GM21825 (cell line): Measurements from ENCODE around the gene TVP23C.
A peak's percentile ranks its signal among the peaks of the same experiment; 100 is the strongest.
"Not testable (repeated sequence)": the region's sequence is repeated elsewhere in the genome, so short reads cannot be mapped to it uniquely, and the experiment has no call there.

Experiments used
- ATAC-seq: cut with Tn5 transposase; IDR thresholded peaks from one replicate; pipeline ENCODE4 v1.9.1; 2021; ENCODE audit warnings: mild to moderate bottlenecking, moderate library complexity; ENCODE audit not compliant: unreplicated experiment

TVP23C gene

DNA sequence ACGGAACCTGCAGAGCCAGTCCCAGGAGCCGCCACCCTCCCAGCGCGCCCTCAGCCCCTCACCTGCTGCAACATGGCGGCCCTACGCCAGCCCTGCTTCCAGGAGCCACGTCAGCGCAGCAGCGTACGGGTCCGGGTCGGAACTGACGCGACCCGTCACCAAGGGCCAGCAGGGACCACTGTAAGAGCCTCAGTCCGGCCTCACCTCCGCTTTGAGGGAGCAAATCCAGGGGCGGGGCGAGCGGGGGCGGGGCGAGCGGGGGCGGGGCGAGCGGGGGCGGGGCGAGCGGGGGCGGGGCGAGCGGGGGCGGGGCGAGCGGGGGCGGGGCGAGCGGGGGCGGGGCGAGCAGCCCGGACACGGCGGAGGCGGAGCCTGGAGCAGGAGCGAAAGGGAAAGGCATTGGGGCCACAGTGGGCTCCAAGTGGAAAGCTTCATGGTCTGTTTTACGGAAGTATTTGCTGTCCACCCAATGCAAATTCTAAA, at the start of gene TVP23C:
TVP23C (minus strand) TSS at position 109 of the 483 bp plus-strand sequence; CDS start at position 74, 35 bp downstream.
- peak; percentile 85 for ATAC-seq

- not testable (repeated sequence) for ATAC-seq
These were observed 29.7 kb upstream of the TVP23C start for GRCh38 chr17:15592960-15593359.

GRCh38 chr17:15591986-15592385, 28.7 kb upstream of the TVP23C start:
- not testable (repeated sequence) for ATAC-seq

GRCh38 chr17:15590844-15591243, 27.6 kb upstream of the TVP23C start:
- ATAC-seq: not testable (repeated sequence)

DNA sequence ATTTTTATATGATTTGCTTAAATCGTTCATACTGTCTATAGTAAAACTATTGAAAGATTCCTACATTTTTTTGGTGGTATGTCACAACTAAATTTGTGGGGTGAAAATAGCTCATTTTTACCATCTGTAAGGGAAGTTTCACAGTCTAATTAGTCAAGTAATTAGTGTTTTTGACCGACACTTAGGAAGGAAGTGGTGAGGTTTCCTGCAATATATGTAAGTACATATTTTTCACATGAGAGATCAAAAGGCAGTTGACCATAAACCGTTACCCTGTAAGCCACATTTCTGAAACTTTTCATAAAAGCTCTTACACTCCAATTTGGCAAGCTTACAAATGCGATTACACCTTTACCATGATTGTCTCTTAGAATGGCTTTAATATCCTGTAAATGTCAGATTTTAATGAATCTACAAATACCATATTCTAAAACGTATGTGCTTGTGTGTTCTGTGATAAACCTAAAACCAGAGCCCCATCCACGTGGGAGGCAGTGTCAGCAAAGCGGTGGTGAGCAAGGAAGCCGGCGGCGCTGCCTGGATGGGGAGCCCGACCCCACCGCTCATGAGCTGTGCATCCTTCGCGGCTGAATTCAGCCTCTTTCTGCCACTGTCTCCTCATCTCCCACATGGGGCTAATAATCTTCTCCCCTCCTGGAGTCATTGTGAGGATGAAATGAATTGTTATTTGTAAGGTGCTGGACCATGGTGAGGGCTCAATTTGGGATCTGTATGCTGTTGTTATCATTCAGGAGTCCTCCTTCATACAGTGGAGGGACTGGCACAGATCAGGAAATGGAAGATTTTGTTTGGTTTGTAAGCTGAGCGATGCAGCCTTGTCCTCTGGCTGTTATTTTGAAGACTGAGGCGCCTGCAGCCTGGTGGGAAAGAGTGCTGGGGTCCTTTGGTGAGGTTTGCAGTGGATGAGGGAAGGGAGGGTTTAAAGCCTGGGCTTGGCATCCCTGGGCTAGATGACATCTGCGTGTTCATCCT, 26.6 kb upstream of the TVP23C start:
- ATAC-seq: not testable (repeated sequence)

DNA sequence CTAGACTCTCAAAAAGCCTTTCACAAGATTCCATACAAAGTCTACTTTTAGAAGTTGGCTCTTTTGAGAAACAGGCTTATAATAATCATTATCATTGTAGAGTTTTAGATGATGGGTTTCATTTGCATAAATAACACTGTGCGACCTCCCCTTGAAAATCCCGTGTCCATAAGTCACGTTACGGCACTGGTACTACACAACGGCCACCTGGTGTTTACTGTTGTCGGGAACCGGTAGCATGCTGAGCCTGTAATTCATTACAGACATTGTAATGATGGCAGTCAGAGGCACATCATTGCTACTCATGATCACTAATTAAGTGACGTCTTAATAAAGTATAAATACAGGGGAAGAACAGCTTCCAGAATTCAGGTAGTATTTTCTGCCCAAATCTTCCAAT, 24.7 kb upstream of the TVP23C start:
- not testable (repeated sequence) for ATAC-seq

DNA sequence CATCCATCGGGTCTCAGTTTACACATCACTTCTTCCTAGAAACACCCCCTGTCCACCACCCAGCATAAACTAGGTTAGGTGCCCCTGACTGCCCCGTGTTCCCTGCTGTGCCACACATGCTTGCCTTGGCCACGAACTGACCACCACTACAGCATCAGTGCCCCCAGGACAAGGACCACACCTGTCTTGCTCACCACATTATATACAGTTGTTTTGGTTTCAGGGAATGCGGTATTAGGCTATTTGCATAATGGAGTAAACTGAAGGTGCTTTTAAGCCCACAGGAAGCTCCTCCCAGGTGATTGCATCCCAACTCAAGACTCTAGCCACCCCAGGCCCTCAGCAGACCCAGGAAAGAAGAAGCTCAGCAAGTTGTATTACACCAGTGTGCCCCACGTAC, 20.0 kb upstream of the TVP23C start:
- ATAC-seq: not testable (repeated sequence)

DNA sequence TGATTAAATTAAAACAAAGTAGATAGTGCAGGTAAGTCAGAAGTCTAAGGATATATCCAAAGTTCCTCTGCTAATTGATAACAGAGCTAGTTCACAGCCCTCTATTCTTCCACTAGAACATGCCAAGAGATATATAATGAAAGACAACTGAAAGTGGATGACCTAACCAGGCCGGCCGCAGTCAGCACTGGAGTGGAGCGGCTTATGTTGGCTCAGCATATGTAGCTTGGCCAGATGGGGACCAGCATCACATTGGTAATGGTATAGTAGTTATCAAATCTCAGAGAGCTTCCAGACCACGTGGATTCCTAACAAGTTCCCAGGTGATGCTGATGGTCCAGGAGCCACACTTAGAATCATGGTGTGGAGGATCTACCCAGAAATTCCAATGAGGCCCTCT, 18.2 kb upstream of the TVP23C start:
- not testable (repeated sequence) for ATAC-seq

GRCh38 chr17:15576848-15577247, 13.6 kb upstream of the TVP23C start:
- ATAC-seq: not testable (repeated sequence)

- ATAC-seq: not testable (repeated sequence)
These were observed 11.4 kb upstream of the TVP23C start for GRCh38 chr17:15574660-15575059.

DNA sequence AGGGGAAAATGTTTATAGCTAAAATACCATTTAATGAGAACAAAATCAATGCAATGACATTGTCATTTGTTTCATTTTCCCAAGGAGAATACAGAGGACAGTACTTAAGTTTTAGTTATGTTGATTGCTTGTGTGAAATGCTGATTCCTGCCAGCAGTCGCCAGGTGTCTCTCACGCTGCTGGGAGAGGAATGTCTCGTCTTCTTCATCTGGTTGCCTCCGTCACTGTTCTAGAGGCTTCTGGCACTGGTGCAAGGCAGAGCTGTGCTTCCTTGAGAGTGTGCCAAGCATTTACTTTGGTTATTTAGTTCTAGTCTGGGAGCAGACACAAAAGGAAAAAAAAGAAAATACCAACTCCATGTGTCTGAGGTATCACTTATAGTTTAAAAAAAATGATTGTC, 10.6 kb upstream of the TVP23C start:
- ATAC-seq: not testable (repeated sequence)

DNA sequence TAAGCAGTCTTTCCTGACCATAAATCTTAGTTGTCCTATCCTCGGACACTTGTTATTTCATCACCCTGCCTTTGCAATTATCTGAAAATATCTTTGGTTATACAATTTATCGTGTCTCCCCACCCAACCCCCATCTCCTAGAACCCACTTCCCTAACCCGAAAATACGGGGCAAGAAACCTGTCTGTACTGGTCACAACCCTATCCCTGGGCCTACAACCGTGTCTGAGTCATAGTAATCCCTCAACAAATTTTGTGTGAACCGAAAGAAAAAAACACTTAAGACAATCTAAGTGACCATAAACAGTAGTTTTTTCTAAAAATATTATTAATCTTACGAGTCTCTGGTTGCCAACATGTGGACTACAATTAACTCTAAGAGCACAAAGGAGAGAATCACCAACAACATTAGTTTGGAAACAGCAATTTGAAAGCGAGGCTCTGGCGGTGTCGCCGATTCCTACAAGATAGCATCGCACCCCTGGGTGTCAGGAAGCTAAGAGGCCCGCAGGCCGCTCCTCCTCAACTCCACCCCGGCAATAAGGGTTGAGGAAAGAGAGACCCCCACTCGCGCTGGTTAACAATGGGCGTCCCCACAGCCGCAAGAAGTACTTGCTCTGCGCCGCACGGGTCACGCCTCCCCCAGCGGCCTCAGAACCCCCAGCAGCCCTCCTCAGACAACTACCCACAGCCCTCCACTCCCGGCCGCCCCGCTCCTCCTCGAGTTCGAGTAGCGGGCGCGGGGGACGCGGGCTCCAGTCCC, 489 bp downstream of the TVP23C start:
- ATAC-seq: peak; percentile 31

GRCh38 chr17:15561439-15561838, 1.8 kb downstream of the TVP23C start:
- not testable (repeated sequence) for ATAC-seq

DNA sequence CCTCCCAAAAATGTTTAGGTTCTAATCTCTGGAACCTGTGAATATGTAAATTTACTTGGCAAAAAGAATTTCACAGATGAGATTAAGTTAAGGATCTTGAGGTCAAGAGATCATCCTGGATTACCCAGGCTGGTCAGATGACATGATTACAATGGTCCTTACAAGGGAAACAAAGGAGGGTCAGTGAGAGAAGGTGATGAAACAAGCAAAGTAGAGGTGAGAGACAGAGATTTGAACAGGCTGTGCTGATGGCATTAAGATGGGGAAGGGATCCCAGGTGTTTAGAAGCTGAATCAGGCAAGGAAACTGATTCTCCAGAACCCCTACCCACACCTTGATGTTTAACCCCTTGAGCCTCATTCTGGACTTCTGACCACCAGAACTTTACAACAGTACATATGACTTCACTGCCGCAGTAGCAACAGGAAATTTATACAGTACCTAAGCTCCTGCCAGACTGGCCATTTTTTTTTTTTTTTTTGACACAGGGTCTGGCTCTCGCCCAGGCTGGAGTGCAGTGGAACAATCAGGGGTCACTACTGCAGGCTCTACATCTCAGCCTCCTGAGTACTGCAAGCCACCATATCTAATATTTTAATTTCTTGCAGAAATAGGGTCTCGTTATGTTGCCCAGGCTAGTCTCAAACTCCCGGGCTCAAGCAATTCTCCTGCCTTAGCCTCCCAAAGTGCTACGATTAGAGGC, 4.7 kb downstream of the TVP23C start:
- not testable (repeated sequence) for ATAC-seq

DNA sequence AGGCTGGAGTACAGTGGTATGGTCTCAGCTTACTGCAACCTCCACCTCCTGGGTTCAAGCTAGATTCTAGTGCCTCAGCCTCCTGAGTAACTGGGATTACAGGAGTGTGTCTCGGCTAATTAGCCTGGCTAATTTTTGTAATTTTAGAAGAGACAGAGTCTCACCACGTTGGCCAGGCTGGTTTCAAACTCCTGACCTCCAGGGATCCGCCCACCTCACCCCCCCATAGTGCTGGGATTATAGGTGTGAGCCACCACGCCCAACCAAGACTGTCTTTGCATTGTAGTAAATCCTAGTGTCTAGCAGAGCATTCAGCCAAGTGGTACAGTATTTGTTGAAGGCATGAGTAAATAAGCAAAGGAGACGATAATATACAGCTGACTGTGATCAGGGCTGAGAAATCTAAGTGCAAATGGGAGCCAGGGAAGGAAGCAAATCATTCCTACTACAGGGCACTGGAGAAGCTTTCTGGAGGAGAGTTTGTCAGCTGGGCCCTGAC, 5.9 kb downstream of the TVP23C start:
- not testable (repeated sequence) for ATAC-seq

GRCh38 chr17:15552932-15553331, 10.4 kb downstream of the TVP23C start:
- not testable (repeated sequence) for ATAC-seq

GRCh38 chr17:15549552-15549951, 13.7 kb downstream of the TVP23C start:
- ATAC-seq: not testable (repeated sequence)

- ATAC-seq: not testable (repeated sequence)
These were observed 16.7 kb downstream of the TVP23C start for GRCh38 chr17:15546604-15547003.

GRCh38 chr17:15540371-15541219, 22.7 kb downstream of the TVP23C start:
- ATAC-seq: not testable (repeated sequence)
